OCI-LY1 (cell line): Measurements from ENCODE around the gene SEC14L3.

Experiments used
- H2AFZ ChIP-seq: fragments of 200-600 bp; sonication (generic), shearing (Covaris generic); 2 replicates; pipeline ENCODE4 v1.6.0; 2014; ENCODE audit warnings: antibody characterized with exemption, mild to moderate bottlenecking, low read length
- H3F3A ChIP-seq: fragments of 200-600 bp; sonication (generic), shearing (Covaris generic); 2 replicates; pipeline ENCODE4 v1.6.0; 2014; ENCODE audit warnings: mild to moderate bottlenecking, antibody characterized with exemption, low read length, moderate library complexity; ENCODE audit not compliant: insufficient read depth
- H3K27ac ChIP-seq: fragments of 200-600 bp; sonication (generic); 2 replicates; pipeline ENCODE4 v1.5.1; 2014; ENCODE audit warnings: low read length, mixed run types, mild to moderate bottlenecking, low read depth; ENCODE audit not compliant: poor library complexity, severe bottlenecking
- H3K27me3 ChIP-seq: fragments of 200-600 bp; sonication (generic); 2 replicates; pipeline ENCODE4 v1.6.0; 2014; ENCODE audit warnings: antibody characterized with exemption, mild to moderate bottlenecking, low read length, moderate library complexity; ENCODE audit not compliant: insufficient read depth
- H3K36me3 ChIP-seq: fragments of 200-600 bp; sonication (generic); 2 replicates; pipeline ENCODE4 v1.6.1; 2014; ENCODE audit warnings: mild to moderate bottlenecking, antibody characterized with exemption, low read length, moderate library complexity, mixed read lengths; ENCODE audit not compliant: insufficient read depth
- H3K4me1 ChIP-seq: fragments of 200-600 bp; sonication (generic); 2 replicates; pipeline ENCODE4 v1.5.1; 2014; ENCODE audit warnings: mild to moderate bottlenecking, low read length, moderate library complexity; ENCODE audit not compliant: insufficient read depth, severe bottlenecking
- H3K4me2 ChIP-seq: fragments of 200-600 bp; sonication (generic), shearing (Covaris generic); 2 replicates; pipeline ENCODE4 v1.6.1; 2014; ENCODE audit warnings: low read length
- H3K4me3 ChIP-seq: fragments of 200-600 bp; sonication (generic); 2 replicates; pipeline ENCODE4 v1.5.1; 2014; ENCODE audit warnings: low read length, low read depth, mild to moderate bottlenecking, mixed read lengths; ENCODE audit not compliant: poor library complexity, severe bottlenecking
- H3K79me2 ChIP-seq: fragments of 200-600 bp; shearing (Covaris generic); 2 replicates; pipeline ENCODE4 v1.6.1; 2016; ENCODE audit warnings: mixed run types, low read length, mixed read lengths; ENCODE audit not compliant: insufficient read depth
- H3K9ac ChIP-seq: fragments of 200-600 bp; sonication (generic), shearing (Covaris generic); 2 replicates; pipeline ENCODE4 v1.6.1; 2014; ENCODE audit warnings: mild to moderate bottlenecking, low read length, mixed read lengths
- H3K9me2 ChIP-seq: fragments of 200-600 bp; sonication (generic), shearing (Covaris generic); 2 replicates; pipeline ENCODE4 v1.6.1; 2014; ENCODE audit warnings: low read depth, mild to moderate bottlenecking, low read length, mixed read lengths
- H3K9me3 ChIP-seq: fragments of 200-600 bp; shearing (Covaris generic); 2 replicates; pipeline ENCODE4 v1.6.1; 2014; ENCODE audit warnings: low read length, mixed read lengths
- H4K20me1 ChIP-seq: fragments of 200-600 bp; sonication (generic), shearing (Covaris generic); 2 replicates; pipeline ENCODE4 v1.6.0; 2016; ENCODE audit warnings: mild to moderate bottlenecking, low read length; ENCODE audit not compliant: insufficient read depth
- CTCF ChIP-seq: fragments of 200-600 bp; sonication (generic), shearing (Covaris generic); IDR thresholded peaks from 2 replicates; pipeline ENCODE4 v1.5.1; 2017; ENCODE audit warnings: mild to moderate bottlenecking, antibody characterized with exemption, low read length, moderate library complexity, mixed read lengths
- EZH2 ChIP-seq: fragments of 200-600 bp; sonication (generic), shearing (Covaris generic); IDR thresholded peaks from 2 replicates; pipeline ENCODE4 v1.8.0; 2017; ENCODE audit warnings: borderline replicate concordance, mixed run types, mild to moderate bottlenecking, antibody characterized with exemption, low read length, moderate library complexity, mixed read lengths

Gene SEC14L3

DNA sequence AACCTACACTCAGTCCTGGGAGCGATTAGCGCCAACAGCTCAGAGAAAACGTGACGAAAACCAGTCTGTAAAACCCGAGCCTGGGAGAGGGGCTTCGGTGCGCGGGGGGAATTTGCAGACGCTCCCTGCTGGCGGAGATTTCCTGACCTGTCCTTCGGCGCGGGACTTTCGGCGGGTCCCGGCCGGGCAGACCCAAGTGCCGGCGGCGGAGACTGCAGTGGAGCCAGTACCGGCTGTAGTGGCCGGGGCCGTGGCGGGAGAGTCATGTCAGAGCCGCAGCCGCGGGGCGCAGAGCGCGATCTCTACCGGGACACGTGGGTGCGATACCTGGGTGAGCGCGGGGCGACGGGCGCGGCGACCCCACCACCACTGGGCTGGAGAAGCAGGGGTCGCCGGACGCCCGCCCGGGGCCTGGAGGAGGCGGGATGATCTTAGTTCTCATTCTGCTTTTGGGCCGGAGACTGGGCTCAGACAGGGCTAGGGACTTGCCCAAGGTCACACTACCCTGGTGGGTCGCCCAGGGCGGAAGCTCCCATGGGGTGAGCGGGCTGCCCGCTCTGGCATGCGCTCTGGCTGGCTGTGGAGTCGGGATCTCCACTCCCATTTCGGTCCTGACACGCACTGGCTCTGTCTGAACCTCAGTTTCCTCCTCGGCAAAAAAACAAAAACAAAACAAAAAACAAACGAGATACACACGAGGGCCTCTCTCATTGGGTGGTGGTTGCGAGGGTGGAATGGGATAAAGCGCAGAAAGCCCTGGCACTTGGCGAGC lies 46.0 kb downstream of the SEC14L3 start, which contains the start of gene MTFP1:
TSS of gene MTFP1 (plus strand) at position 153 of the 772 bp plus-strand sequence. CDS start at position 265, 112 bp downstream.
- Histone ChIP-seq H3K79me2 (no peaks in the 10 kb centered on the region), H3K27ac (peak within 1 kb of the TSS; percentile 67)

GRCh38 chr22:30425327-30425615 lies 46.5 kb downstream of the SEC14L3 start:
- H3K9me2 ChIP-seq, result no peaks in the 10 kb centered on the region
- H3K27me3 ChIP-seq, result no peaks in the 10 kb centered on the region
- peak overlapping the region; percentile 67 for H3K27ac ChIP-seq
- TF ChIP-seq CTCF, result no peak
- no peak for TF ChIP-seq EZH2
- H3F3A ChIP-seq, result no peaks in the 10 kb centered on the region
- H3K9me3 ChIP-seq, result no peaks in the 10 kb centered on the region
- peaks cover 43% of the 10 kb centered on the region for H3K4me1 ChIP-seq
- H2AFZ ChIP-seq, result peak overlapping the region; percentile 80; the same call in 1 of the 2 replicates
- no peaks in the 10 kb centered on the region for H4K20me1 ChIP-seq
- H3K9ac ChIP-seq, result peak overlapping the region; percentile 87
- H3K4me2 ChIP-seq, result peak overlapping the region; percentile 81
- H3K4me3 ChIP-seq, result peak overlapping the region; percentile 81
- peaks cover 29% of the 10 kb centered on the region for H3K36me3 ChIP-seq
- H3K79me2 ChIP-seq, result no peaks in the 10 kb centered on the region

More for the DNA sequence above, 46.0 kb downstream of the SEC14L3 start, which contains the start of gene MTFP1:
- Histone ChIP-seq H2AFZ (peak within 1 kb of the TSS; percentile 80; the same call in 1 of the 2 replicates), H3K27me3 (no peaks in the 10 kb centered on the region), H3K4me1 (peaks cover 43% of the 10 kb centered on the region), H3K4me3 (peak within 1 kb of the TSS; percentile 81), H3K9ac (peak within 1 kb of the TSS; percentile 87), H3K36me3 (peaks cover 24% of the 10 kb centered on the region), H3K9me2 (no peaks in the 10 kb centered on the region), H3K4me2 (peak within 1 kb of the TSS; percentile 81), H4K20me1 (no peaks in the 10 kb centered on the region), H3F3A (no peaks in the 10 kb centered on the region), H3K9me3 (no peaks in the 10 kb centered on the region)
- TF ChIP-seq CTCF, result no peak
- TF ChIP-seq EZH2, result no peak

DNA sequence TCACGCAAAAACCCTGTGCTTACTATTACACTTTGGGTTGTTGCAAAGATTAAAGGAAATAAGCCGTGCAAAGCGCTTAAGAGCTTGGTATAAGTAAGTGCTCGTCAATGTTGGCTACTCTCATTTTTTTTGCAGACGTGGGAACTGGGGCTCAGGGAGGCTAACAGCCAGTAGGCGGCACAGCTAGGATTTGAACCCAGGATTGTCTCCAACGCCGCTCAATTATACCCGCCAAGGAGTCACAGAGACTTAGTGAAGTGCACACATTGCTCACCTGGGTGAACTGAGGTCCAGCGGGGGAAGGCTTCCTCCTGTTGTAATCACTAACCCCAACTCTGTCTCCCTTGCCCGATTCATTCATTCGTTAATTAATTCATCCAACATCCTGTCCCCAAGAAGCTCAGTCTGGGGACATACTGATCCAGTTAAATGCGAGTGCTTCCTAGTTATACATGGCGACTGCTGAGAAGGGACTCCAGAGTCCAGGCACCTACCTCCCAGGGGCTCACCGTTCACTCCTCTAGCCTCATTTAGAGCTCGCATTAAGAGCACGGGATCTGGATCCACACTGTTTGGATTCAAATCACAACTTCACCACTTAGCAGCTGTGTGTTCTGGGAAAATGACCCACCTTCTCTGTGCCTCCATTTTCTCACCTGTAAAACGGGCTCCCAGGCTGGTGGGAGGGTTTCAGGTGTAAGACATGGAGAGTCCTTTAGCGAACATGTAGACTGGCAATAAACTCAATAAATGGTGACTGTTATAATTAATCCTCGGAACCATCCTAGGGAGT lies 47.1 kb downstream of the SEC14L3 start:
- Histone ChIP-seq H3K9me2 (no peaks in the 10 kb centered on the region), H3K9me3 (no peaks in the 10 kb centered on the region), H3K36me3 (peaks cover 30% of the 10 kb centered on the region), H3F3A (no peaks in the 10 kb centered on the region), H2AFZ (peak overlapping the region; percentile 80; the same call in 1 of the 2 replicates), H3K4me2 (peak overlapping the region; percentile 81), H3K27ac (peak overlapping the region; percentile 67), H3K4me1 (peaks cover 43% of the 10 kb centered on the region), H3K79me2 (no peaks in the 10 kb centered on the region), H4K20me1 (no peaks in the 10 kb centered on the region), H3K9ac (peak overlapping the region; percentile 87), H3K4me3 (peak overlapping the region; percentile 81), H3K27me3 (no peaks in the 10 kb centered on the region)
- TF ChIP-seq EZH2, result no peak
- peak; percentile 19; the same call in 1 of the 2 replicates for TF ChIP-seq CTCF
